G401 (cell line): ENCODE measurements around the gene RIN3. TPM values are rescaled to one million over a fixed set of nuclear protein-coding genes. Genes with fewer than 3 reads are reported as not detected.

ENCODE experiments used
- DNase-seq: peaks from one replicate; pipeline ENCODE4 v3.0.0-alpha.2; 2015; ENCODE audit warnings: low spot score
- in situ Hi-C: cut with HindIII; loops from 2 replicates; pipeline ENCODE4 v1.10.0; 2016; ENCODE audit warnings: low sequenced_read_pairs, mixed read lengths
- total RNA-seq: library from RNA; depleted of rRNA; stranded (reverse); fragments of >200 nt; shearing (Covaris generic); gene quantifications from 2 replicates; pipeline ENCODE4 v1.2.3, GENCODE V29; 2014

The RIN3 gene
- total RNA-seq, 1 experiment from 2014 or later, result 0.85 TPM

- no peak for DNase-seq
- in situ Hi-C loops, result no loop called here
Observed at GRCh38 chr14:92565718-92566115, 52.1 kb downstream of the RIN3 start.

- in situ Hi-C loops, result no loop called here
- no peak for DNase-seq
Observed at GRCh38 chr14:92567173-92567725, 53.7 kb downstream of the RIN3 start.

DNA sequence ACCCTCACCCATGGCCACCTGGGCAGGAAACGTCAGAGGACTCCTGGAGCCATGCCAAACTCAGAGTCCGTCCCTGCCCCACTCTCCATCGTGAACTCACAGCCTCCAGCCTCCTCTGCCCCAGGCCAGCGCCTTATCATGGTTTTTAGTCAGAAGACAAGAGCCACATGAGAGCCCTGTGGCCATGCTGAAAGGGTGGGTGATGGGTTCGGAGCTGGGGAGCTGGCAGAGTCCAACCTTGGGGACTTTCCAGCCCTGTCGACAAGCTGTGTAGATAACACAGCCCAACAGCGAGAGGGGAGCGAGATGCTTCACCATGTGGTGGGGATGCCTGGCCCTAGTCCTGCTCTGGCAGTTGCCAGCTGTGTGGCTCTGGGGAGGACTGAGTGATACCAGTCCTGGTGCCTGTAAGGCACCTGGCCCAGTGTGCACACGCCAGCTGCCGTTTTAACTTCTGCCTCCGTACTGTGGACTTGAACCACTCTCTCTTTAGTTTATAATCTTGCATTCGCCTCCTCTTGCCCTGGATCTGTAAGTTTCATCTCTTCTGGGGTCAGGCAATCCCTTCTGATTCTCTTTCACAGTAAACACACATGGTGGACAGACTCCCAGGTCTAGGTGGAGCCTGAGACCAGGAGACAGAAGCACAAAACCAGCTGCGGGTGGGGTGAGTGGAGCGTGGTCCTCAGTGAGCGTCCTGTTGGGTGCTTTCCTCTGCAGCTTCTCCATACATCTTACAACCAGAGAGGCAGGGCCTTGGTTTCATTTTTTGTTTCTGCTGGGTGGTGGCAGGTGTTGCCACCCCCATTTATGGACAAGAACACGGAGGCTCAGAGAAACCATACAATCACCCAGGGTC lies 55.3 kb downstream of the RIN3 start:
- no peak for DNase-seq
- in situ Hi-C loops, result no loop called here

DNA sequence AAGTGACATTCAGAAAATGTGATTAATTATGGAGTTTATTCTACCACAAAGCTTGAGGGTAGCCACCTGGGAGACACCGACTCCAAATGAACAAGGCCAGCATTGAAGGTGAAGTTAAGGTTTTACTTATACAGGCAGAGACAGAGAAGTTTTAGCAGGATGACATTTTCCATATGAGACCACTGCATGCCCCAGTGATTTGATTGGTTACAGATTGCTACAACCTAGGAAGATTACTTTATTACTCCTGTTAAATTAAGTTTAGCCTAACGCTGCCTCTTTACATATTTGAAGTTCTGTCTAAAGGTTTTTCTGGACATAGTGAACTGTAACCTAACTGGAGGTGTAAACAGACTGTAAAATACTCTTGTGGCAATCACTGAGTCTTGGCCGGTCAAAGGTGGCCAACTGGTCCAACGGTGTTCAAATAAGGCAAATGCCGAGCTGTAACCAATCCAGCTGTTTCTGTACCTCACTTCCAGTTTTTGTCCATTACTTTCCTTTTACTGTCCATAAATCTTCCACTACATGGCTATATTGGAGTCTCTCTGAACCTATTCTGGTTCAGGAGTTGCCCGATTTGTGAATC lies 57.2 kb downstream of the RIN3 start:
- DNase-seq, result no peak
- in situ Hi-C loops, result no loop called here

- DNase-seq, result no peak
- in situ Hi-C loops, result no loop called here
Observed at GRCh38 chr14:92572050-92572449, 58.5 kb downstream of the RIN3 start.

- in situ Hi-C loops, result no loop called here
- no peak for DNase-seq
Observed at GRCh38 chr14:92573761-92574498, 60.3 kb downstream of the RIN3 start.

DNA sequence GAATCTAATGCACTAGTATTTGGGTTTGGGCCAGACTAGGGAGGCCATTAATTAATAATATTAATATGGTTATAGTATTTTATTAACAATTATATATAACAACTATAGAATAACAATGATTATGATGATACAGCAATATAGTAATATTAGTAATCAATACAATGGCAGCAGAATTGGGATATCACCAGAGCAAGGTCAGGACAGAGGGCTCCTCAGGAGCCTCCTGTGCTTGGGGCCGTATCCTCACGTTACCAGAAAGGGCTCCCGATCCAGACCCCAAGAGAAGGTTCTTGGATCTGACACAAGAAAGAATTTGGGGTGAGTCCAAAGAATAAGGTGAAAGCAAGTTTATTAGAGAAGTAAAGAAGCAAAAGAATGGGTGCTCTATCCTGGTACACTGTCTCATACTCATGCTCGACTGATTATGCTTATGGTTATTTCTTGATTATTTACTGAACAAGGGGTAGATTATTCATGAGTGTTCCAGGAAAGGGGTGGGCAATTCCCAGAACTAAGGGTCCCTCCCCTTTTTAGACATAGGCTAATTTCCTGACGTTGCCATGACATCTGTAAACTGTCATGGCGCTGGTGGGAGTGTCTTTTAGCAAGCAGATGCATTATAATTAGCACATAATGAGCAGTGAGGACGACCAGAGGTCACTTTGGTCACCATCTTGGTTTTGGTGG lies 61.6 kb downstream of the RIN3 start:
- in situ Hi-C loops, result no loop called here

DNA sequence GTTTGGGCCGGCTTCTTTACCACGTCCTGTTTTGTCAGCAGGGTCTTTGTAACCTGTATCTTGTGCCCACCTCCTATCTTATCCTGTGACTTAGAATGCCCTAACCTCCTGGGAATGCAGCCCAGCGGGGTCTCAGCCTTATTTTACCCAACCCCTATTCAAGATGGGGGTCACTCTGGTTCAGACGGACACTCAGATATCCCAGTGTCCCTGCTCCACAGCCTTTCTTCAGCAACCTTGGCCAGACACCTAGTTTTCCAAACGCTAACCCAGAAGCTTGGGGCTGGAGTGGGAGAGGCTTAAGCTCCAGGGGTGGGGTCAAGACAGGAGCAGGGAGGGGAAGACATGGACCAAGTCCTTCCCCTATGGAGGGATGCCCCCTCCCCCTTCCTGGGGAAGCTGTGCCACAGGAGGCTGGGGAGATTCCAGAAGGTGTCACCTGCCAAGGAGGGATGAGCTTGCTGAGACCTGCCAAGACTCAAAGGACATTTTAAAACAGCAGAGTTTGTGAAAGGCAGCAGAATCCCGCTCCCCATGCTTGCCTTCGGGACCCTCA lies 62.2 kb downstream of the RIN3 start:
- in situ Hi-C loops, result no loop called here
- no peak for DNase-seq

More for the DNA sequence above, 61.6 kb downstream of the RIN3 start:
- DNase-seq, result no peak

DNA sequence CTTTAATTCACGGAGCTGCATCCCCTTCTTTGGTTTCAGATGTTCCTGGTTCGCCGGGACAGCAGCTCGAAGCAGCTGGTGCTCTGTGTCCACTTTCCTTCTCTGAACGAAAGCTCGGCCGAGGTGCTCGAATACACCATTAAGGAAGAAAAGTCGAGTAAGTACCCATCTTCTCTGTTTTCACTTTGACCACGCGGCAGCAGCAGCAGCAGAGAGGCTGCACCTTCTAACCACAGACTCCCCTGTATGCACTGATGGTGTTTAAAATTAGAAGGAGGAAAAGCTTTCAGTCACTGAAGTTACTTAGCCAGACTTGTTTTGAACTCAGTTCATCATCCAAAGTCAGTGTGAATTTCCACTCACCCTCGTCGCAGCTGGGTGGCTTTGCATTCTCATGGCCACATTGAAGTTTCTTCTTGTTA lies 63.8 kb downstream of the RIN3 start:
- no peak for DNase-seq
- in situ Hi-C loops, result no loop called here

GRCh38 chr14:92578511-92578910 lies 64.9 kb downstream of the RIN3 start:
- in situ Hi-C loops, result no loop called here
- DNase-seq, result no peak

GRCh38 chr14:92579244-92579936 lies 65.8 kb downstream of the RIN3 start:
- in situ Hi-C loops, result no loop called here
- no peak for DNase-seq

GRCh38 chr14:92581206-92581605 lies 67.6 kb downstream of the RIN3 start:
- in situ Hi-C loops, result no loop called here
- no peak for DNase-seq

GRCh38 chr14:92581966-92582566 lies 68.5 kb downstream of the RIN3 start:
- in situ Hi-C loops, result no loop called here
- DNase-seq, result no peak

DNA sequence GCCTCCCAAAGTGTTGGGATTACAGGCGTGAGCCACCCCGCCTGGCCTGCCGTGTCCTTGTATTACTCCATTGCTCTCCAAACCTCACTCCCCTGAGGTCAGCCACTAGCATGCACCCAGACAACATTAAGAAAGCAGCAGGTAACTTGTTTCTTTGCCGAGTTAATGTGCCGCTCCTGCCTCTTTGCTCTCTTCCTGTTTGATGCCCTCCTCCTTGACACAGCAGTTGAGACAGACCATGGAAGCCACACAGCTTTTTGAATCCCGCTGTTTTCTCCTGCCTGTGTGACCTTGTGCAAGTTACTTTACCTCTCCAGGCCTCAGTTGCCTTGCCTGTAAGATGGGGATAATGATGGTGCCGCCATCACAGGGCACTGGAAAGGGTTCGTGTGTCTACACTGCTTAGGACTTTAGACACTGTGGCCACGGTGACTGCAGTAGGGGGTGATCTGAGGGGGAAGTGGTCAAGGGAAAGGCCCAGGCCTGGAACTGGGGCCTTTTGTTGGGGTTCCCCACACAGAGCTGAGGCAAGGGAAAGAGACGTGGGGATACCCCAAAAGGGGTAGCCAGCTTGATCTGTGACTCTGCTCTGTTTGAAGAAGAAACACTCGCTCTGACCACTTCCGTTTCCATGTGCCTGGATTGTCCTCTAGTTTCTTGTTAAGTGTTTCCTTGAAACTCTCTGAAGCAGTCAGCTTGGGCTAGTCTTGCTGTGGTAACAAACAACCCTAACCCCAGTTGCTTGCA lies 69.3 kb downstream of the RIN3 start:
- in situ Hi-C loops, result no loop called here

GRCh38 chr14:92584220-92584619 lies 70.6 kb downstream of the RIN3 start:
- in situ Hi-C loops, result no loop called here

More for the DNA sequence above, 69.3 kb downstream of the RIN3 start:
- no peak for DNase-seq

GRCh38 chr14:92584816-92585215 lies 71.2 kb downstream of the RIN3 start:
- in situ Hi-C loops, result no loop called here

More at GRCh38 chr14:92584220-92584619, 70.6 kb downstream of the RIN3 start:
- no peak for DNase-seq

More at GRCh38 chr14:92584816-92585215, 71.2 kb downstream of the RIN3 start:
- no peak for DNase-seq
